Measurements from ENCODE around the gene CHTF18.

DNA sequence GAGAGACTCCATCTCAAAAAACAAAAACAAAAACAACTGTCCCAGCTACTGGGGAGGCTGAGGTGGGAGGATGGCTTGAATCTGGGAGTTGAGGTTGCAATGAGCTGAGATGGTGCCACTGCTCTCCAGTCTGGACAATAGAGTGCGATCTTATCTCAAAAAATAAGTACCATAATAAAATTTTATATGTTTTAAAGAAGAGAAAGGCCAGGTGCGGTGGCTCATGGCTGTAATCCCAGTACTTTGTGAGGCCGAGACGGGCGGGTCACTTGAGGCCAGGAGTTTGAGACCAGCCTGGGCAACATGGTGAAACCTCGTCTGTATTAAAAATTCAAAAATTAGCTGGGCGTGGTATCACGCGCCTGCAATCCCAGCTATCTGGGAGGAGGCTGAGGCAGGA, 11.6 kb upstream of the CHTF18 start:
- TF ChIP-seq, protein P1, sequence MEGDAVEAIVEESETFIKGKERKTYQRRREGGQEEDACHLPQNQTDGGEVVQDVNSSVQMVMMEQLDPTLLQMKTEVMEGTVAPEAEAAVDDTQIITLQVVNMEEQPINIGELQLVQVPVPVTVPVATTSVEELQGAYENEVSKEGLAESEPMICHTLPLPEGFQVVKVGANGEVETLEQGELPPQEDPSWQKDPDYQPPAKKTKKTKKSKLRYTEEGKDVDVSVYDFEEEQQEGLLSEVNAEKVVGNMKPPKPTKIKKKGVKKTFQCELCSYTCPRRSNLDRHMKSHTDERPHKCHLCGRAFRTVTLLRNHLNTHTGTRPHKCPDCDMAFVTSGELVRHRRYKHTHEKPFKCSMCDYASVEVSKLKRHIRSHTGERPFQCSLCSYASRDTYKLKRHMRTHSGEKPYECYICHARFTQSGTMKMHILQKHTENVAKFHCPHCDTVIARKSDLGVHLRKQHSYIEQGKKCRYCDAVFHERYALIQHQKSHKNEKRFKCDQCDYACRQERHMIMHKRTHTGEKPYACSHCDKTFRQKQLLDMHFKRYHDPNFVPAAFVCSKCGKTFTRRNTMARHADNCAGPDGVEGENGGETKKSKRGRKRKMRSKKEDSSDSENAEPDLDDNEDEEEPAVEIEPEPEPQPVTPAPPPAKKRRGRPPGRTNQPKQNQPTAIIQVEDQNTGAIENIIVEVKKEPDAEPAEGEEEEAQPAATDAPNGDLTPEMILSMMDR (IDR thresholded peaks at IDR 0.05; ENCODE audit: extremely low read depth in 1 of 2, insufficient read depth in 1 of 2, low read depth in 1 of 2, low read length in 2 of 2), result no peak
- TF ChIP-seq POLR2AphosphoS5 (IDR thresholded peaks at IDR 0.05; ENCODE audit: insufficient read depth, low read depth, low read length), result no peak
- TF ChIP-seq POLR2A (IDR thresholded peaks at IDR 0.05; ENCODE audit: low read depth, low read length), result no peak
- no peak for TF ChIP-seq EZH2 (IDR thresholded peaks at IDR 0.05; ENCODE audit: borderline replicate concordance, low read depth, low read length, severe bottlenecking)
- no peak for TF ChIP-seq MYC (IDR thresholded peaks at IDR 0.05; ENCODE audit: low read depth, low read length)
- TF ChIP-seq, protein P2, sequence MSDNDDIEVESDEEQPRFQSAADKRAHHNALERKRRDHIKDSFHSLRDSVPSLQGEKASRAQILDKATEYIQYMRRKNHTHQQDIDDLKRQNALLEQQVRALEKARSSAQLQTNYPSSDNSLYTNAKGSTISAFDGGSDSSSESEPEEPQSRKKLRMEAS (IDR thresholded peaks at IDR 0.05; ENCODE audit: insufficient read depth, insufficient read length), result no peak
- TF ChIP-seq JUN (IDR thresholded peaks at IDR 0.05; ENCODE audit: borderline replicate concordance, insufficient read depth, insufficient read length, low read depth), result no peak
- no peak for TF ChIP-seq FOS (IDR thresholded peaks at IDR 0.05; ENCODE audit: borderline replicate concordance, insufficient read depth, low read length)

All from endothelial cell of umbilical vein (primary cell).